Caco-2 (cell line): Measurements from ENCODE around the gene RAD51B. TPM values are rescaled to one million over a fixed set of nuclear protein-coding genes. Genes with fewer than 3 reads are reported as not detected.
A peak's percentile ranks its signal among the peaks of the same experiment; 100 is the strongest.

Source experiments
- BruUV-seq: library from RNA; stranded (reverse); fragments of 400-500 nt; replicated peaks from 2 replicates; lab custom pipeline; 2021; lab: Mats Ljungman, UMichigan
- CTCF ChIA-PET: fragments of 300-600 bp; sonication (Branson Sonifier 250); formaldehyde crosslinking; loops from one replicate; lab custom pipeline; 2022; ENCODE audit warnings: antibody characterized with exemption; lab: Charles Lee
- POLR2A ChIA-PET: fragments of 300-600 bp; sonication (Branson Sonifier 250); formaldehyde crosslinking; loops from one replicate; lab custom pipeline; 2022; ENCODE audit warnings: antibody characterized with exemption; lab: Charles Lee
- DNase-seq, 2 experiments: peaks; one replicate each; pipeline versions ENCODE4 v3.0.0 to v3.0.0-alpha.2; 2020 to 2022
- H3K27me3 ChIP-seq: replicated peaks from 2 replicates; pipeline ENCODE4 v1.6.0; 2011; ENCODE audit warnings: low read length; ENCODE audit not compliant: control insufficient read depth, insufficient read depth
- H3K36me3 ChIP-seq: 2 replicates; pipeline ENCODE4 v1.5.1; 2011; ENCODE audit warnings: low read length; ENCODE audit not compliant: control insufficient read depth, insufficient read depth
- H3K4me1 ChIP-seq: fragments of 250-450 bp; sonication (Bioruptor Pico); 2 replicates; pipeline ENCODE4 v1.5.1; 2020; ENCODE audit warnings: mild to moderate bottlenecking
- H3K4me3 ChIP-seq: 2 replicates; pipeline ENCODE4 v1.5.1; 2011; ENCODE audit warnings: low read depth, mild to moderate bottlenecking, control low read depth, low read length
- H3K9me3 ChIP-seq: fragments of 250-450 bp; sonication (Bioruptor Pico); 2 replicates; pipeline ENCODE4 v1.5.1; 2020; ENCODE audit warnings: mild to moderate bottlenecking, moderate library complexity
- H3K27ac Mint-ChIP-seq: one replicate; pipeline ENCODE4 v1.8.0; 2022; ENCODE audit warnings: mixed read lengths; ENCODE audit not compliant: unreplicated experiment
- H3K27me3 Mint-ChIP-seq: one replicate; pipeline ENCODE4 v1.8.0; 2022; ENCODE audit warnings: mixed read lengths; ENCODE audit not compliant: insufficient read depth, unreplicated experiment
- H3K36me3 Mint-ChIP-seq: one replicate; pipeline ENCODE4 v1.8.0; 2022; ENCODE audit warnings: mild to moderate bottlenecking, mixed read lengths; ENCODE audit not compliant: insufficient read depth, unreplicated experiment
- H3K4me1 Mint-ChIP-seq: one replicate; pipeline ENCODE4 v1.8.0; 2022; ENCODE audit warnings: low read depth, mixed read lengths; ENCODE audit not compliant: unreplicated experiment
- H3K4me3 Mint-ChIP-seq: one replicate; pipeline ENCODE4 v1.8.0; 2022; ENCODE audit warnings: mild to moderate bottlenecking, moderate library complexity, mixed read lengths; ENCODE audit not compliant: unreplicated experiment
- H3K9me3 Mint-ChIP-seq: one replicate; pipeline ENCODE4 v1.8.0; 2022; ENCODE audit warnings: mixed read lengths; ENCODE audit not compliant: unreplicated experiment
- CTCF ChIP-seq, 2 experiments: fragments of 200-600 bp in 1 of 2; IDR thresholded peaks; 1 replicate in 1 of 2; 2 replicates in 1 of 2; pipeline versions ENCODE4 v1.5.1 to v1.8.0; 2011 to 2022; ENCODE audit warnings: antibody characterized with exemption in 1 of 2, control low read depth in 1 of 2, inconsistent platforms in 1 of 2, low read depth in 1 of 2, low read length in 1 of 2, mild to moderate bottlenecking in 1 of 2, moderate library complexity in 1 of 2; ENCODE audit not compliant: insufficient read depth in 1 of 2, severe bottlenecking in 1 of 2, unreplicated experiment in 1 of 2
- intact Hi-C: fragments of 100-400 bp; cut with micrococcal nuclease; formaldehyde crosslinking; loops from one replicate; pipeline ENCODE4 v1.10.0; 2022; ENCODE audit not compliant: unreplicated experiment
- total RNA-seq: library from RNA; stranded (reverse); gene quantifications from 2 replicates; pipeline ENCODE4 v1.2.3, GENCODE V29; 2022

The RAD51B gene
- total RNA-seq, 1 experiment from 2014 or later = 16.7 TPM

GRCh38 chr14:68477461-68478085 lies 658.0 kb downstream of the RAD51B start:
- H3K36me3 Mint-ChIP-seq = peaks cover 19% of the 10 kb centered on the region
- no peak for TF ChIP-seq CTCF (IDR thresholded peaks at IDR 0.05; ENCODE audit: insufficient read depth in 1 of 2, low read depth in 1 of 2, low read length in 1 of 2, severe bottlenecking in 1 of 2, unreplicated experiment in 1 of 2)
- intact Hi-C loops = loop anchor here (5.0 kb wide), 1 partner anchor 90 kb away; no protein-coding TSS in a partner anchor
- H3K27ac Mint-ChIP-seq = peak overlapping the region; percentile 83
- Histone ChIP-seq H3K27me3 (no peaks in the 10 kb centered on the region), H3K4me1 (peaks cover 86% of the 10 kb centered on the region), H3K9me3 (no peaks in the 10 kb centered on the region), H3K36me3 (no peaks in the 10 kb centered on the region), H3K4me3 (no peak overlapping the region)
- ChIA-PET POLR2A (no interaction called here), CTCF (interaction anchor here (0.6 kb wide), 1 partner anchor 20 kb away, joined by 3 read pairs; no protein-coding TSS in a partner anchor)
- H3K9me3 Mint-ChIP-seq = no peaks in the 10 kb centered on the region
- H3K27me3 Mint-ChIP-seq = no peaks in the 10 kb centered on the region
- peaks cover 91% of the 10 kb centered on the region for H3K4me1 Mint-ChIP-seq
- H3K4me3 Mint-ChIP-seq = no peak overlapping the region
- no peak for DNase-seq
- no TSS peak for BruUV-seq

GRCh38 chr14:68479247-68479646 lies 659.7 kb downstream of the RAD51B start:
- Mint-ChIP-seq H3K36me3 (peaks cover 11% of the 10 kb centered on the region), H3K27ac (peak overlapping the region; percentile 83), H3K4me1 (peaks cover 89% of the 10 kb centered on the region), H3K27me3 (no peaks in the 10 kb centered on the region), H3K9me3 (no peaks in the 10 kb centered on the region), H3K4me3 (peak overlapping the region; percentile 9)
- DNase-seq = peak; percentile 76 to 77
- intact Hi-C loops = loop anchor here (1.0 to 5.0 kb wide), 2 partner anchors 20 to 88 kb away; no protein-coding TSS in a partner anchor
- Histone ChIP-seq H3K36me3 (no peaks in the 10 kb centered on the region), H3K27me3 (no peaks in the 10 kb centered on the region), H3K9me3 (no peaks in the 10 kb centered on the region), H3K4me1 (peaks cover 96% of the 10 kb centered on the region), H3K4me3 (no peak overlapping the region)
- POLR2A ChIA-PET = no interaction called here
- CTCF ChIA-PET = interaction anchor here (0.7 kb wide), 1 partner anchor 176 kb away, joined by 4 read pairs; no protein-coding TSS in a partner anchor
- no TSS peak for BruUV-seq
- TF ChIP-seq CTCF (IDR thresholded peaks at IDR 0.05; ENCODE audit: insufficient read depth in 1 of 2, low read depth in 1 of 2, low read length in 1 of 2, severe bottlenecking in 1 of 2, unreplicated experiment in 1 of 2) = no peak

- H3K27me3 ChIP-seq = no peaks in the 10 kb centered on the region
- Mint-ChIP-seq H3K9me3 (no peaks in the 10 kb centered on the region), H3K4me1 (peaks cover 92% of the 10 kb centered on the region), H3K36me3 (peaks cover 9% of the 10 kb centered on the region), H3K4me3 (no peak overlapping the region), H3K27ac (peak overlapping the region; percentile 83), H3K27me3 (no peaks in the 10 kb centered on the region)
- CTCF ChIA-PET = no interaction called here
- intact Hi-C loops = loop anchor here (10.0 kb wide), 1 partner anchor 173 kb away; no protein-coding TSS in a partner anchor
- no peaks in the 10 kb centered on the region for H3K9me3 ChIP-seq
- no peak overlapping the region for H3K4me3 ChIP-seq
- no TSS peak for BruUV-seq
- H3K4me1 ChIP-seq = peaks cover 96% of the 10 kb centered on the region
- no peak for TF ChIP-seq CTCF (IDR thresholded peaks at IDR 0.05; ENCODE audit: insufficient read depth in 1 of 2, low read depth in 1 of 2, low read length in 1 of 2, severe bottlenecking in 1 of 2, unreplicated experiment in 1 of 2)
- H3K36me3 ChIP-seq = no peaks in the 10 kb centered on the region
- POLR2A ChIA-PET = no interaction called here
- DNase-seq = no peak
These were observed 662.4 kb downstream of the RAD51B start for GRCh38 chr14:68482018-68482417.
